Lower leg skin (tissue), 3 donors: ENCODE results near the gene KIZ.

ENCODE experiments used
- CTCF ChIP-seq, 3 donors: fragments of 450-650 bp; IDR thresholded peaks; one replicate each; pipeline ENCODE4 v1.5.1; 2016; ENCODE audit warnings: antibody characterized with exemption in 3 of 3, mild to moderate bottlenecking in 3 of 3, moderate library complexity in 2 of 3
- POLR2A ChIP-seq, 2 donors: fragments of 450-650 bp; IDR thresholded peaks; one replicate each; pipeline ENCODE4 v1.6.1; 2016 to 2017; ENCODE audit warnings: antibody characterized with exemption in 2 of 2, mild to moderate bottlenecking in 1 of 2, moderate library complexity in 1 of 2

GRCh38 chr20:21096321-21097043 is 29.4 kb upstream of the KIZ start:
- TF ChIP-seq CTCF (IDR thresholded peaks at IDR 0.05) (no peak), POLR2A (IDR thresholded peaks at IDR 0.05) (no peak)
